GM12878 (cell line): Measurements from ENCODE around the gene PI4KB. TPM values are rescaled to one million over a fixed set of nuclear protein-coding genes. Genes with fewer than 3 reads are reported as not detected.

Source experiments
- ATAC-seq: fragments of 200-7000 bp; cut with Tn5 transposase; 3 replicates; pipeline ENCODE4 v1.9.1; 2020; ENCODE audit warnings: mild to moderate bottlenecking, moderate library complexity
- BruUV-seq: library from RNA; stranded (reverse); fragments of 400-500 nt; replicated peaks from 2 replicates; lab custom pipeline; 2021; lab: Mats Ljungman, UMichigan
- CTCF ChIA-PET: fragments of 300-600 bp; sonication (Branson Sonifier 250); formaldehyde crosslinking; extraction: SDS; loops from one replicate; lab custom pipeline; 2021; ENCODE audit warnings: inconsistent platforms; lab: Yijun Ruan, JAX
- POLR2A ChIA-PET: fragments of 350-600 bp; formaldehyde crosslinking; extraction: SDS; loops from one replicate; lab custom pipeline; 2021; ENCODE audit warnings: inconsistent platforms; lab: Charles Lee
- RAD21 ChIA-PET: fragments of 300-600 bp; sonication (Branson Sonifier 250); formaldehyde crosslinking; loops from one replicate; lab custom pipeline; 2023; ENCODE audit warnings: antibody characterized with exemption; ENCODE audit not compliant: unreplicated experiment; lab: Charles Lee
- SMC1A ChIA-PET: fragments of 300-600 bp; sonication (Branson Sonifier 250); formaldehyde crosslinking; loops from one replicate; lab custom pipeline; 2023; ENCODE audit not compliant: unreplicated experiment, uncharacterized antibody; lab: Charles Lee
- DNase-seq: peaks from one replicate; pipeline ENCODE4 v3.0.0-alpha.2; 2011; ENCODE audit warnings: low read depth, low spot score
- FAIRE-seq: peaks from 3 replicates; lab custom pipeline; 2011; peaks lifted over from hg19 to GRCh38; lab: Jason Lieb, UNC
- H2AFZ ChIP-seq: 2 replicates; pipeline ENCODE4 v1.6.0; 2011; ENCODE audit warnings: low read depth, low read length, control low read depth; ENCODE audit not compliant: control insufficient read depth
- H3K27ac ChIP-seq: 2 replicates; pipeline ENCODE4 v1.5.1; 2011; ENCODE audit warnings: control low read depth; ENCODE audit not compliant: control insufficient read depth, insufficient read depth
- H3K27me3 ChIP-seq, 2 experiments: replicated peaks in 1 of 2; 2 replicates each; pipeline versions ENCODE4 v1.6.0 to v1.6.1; 2011; ENCODE audit warnings: low read length in 1 of 2; ENCODE audit not compliant: control insufficient read depth in 2 of 2, insufficient read depth in 2 of 2
- H3K36me3 ChIP-seq, 2 experiments: 2 replicates each; pipeline ENCODE4 v1.5.1; 2011; ENCODE audit warnings: low read length in 1 of 2; ENCODE audit not compliant: control insufficient read depth in 2 of 2, insufficient read depth in 2 of 2
- H3K4me1 ChIP-seq: 2 replicates; pipeline ENCODE4 v1.6.1; 2011; ENCODE audit warnings: mild to moderate bottlenecking, low read length, moderate library complexity, mixed read lengths; ENCODE audit not compliant: control insufficient read depth, insufficient read depth
- H3K4me2 ChIP-seq: 2 replicates; pipeline ENCODE4 v1.6.0; 2011; ENCODE audit warnings: control low read depth; ENCODE audit not compliant: control insufficient read depth, insufficient read depth
- H3K4me3 ChIP-seq: fragments of 200-600 bp; sonication (generic); 2 replicates; pipeline ENCODE4 v1.5.1; 2016
- H3K79me2 ChIP-seq: 2 replicates; pipeline ENCODE4 v1.6.0; 2011; ENCODE audit warnings: low read length; ENCODE audit not compliant: control insufficient read depth, insufficient read depth
- H3K9ac ChIP-seq: 2 replicates; pipeline ENCODE4 v1.8.0; 2011; ENCODE audit warnings: low read length, control low read depth, mixed read lengths; ENCODE audit not compliant: control insufficient read depth, insufficient read depth
- H3K9me3 ChIP-seq: replicated peaks from 3 replicates; pipeline ENCODE4 v1.5.1; 2011; ENCODE audit warnings: mild to moderate bottlenecking, low read length; ENCODE audit not compliant: control insufficient read depth, insufficient read depth
- H4K20me1 ChIP-seq: 2 replicates; pipeline ENCODE4 v1.6.0; 2011; ENCODE audit not compliant: control insufficient read depth, insufficient read depth
- CBFB ChIP-seq: IDR thresholded peaks from 2 replicates; pipeline ENCODE4 v1.6.1; 2016; ENCODE audit warnings: antibody characterized with exemption, low read depth
- CBX3 ChIP-seq: fragments of 200-600 bp; sonication (generic); IDR thresholded peaks from 2 replicates; pipeline ENCODE4 v1.6.1; 2016; ENCODE audit warnings: low read depth, borderline replicate concordance
- EGR1 ChIP-seq, 2 experiments: IDR thresholded peaks; 1 replicate in 1 of 2; 2 replicates in 1 of 2; pipeline ENCODE4 v1.6.1; 2011 to 2012; ENCODE audit warnings: low read depth in 2 of 2, low read length in 2 of 2, borderline replicate concordance in 1 of 2, mild to moderate bottlenecking in 1 of 2, moderate library complexity in 1 of 2
- IKZF1 ChIP-seq: fragments of 450-650 bp; conservative IDR thresholded peaks from 2 replicates; pipeline ENCODE4 v1.6.1; 2017; ENCODE audit warnings: antibody characterized with exemption, mild to moderate bottlenecking
- IKZF2 ChIP-seq, 2 experiments: fragments of 450-650 bp; IDR thresholded peaks; 2 replicates each; pipeline ENCODE4 v1.6.1; 2017; ENCODE audit warnings: mild to moderate bottlenecking in 2 of 2, moderate library complexity in 2 of 2
- MLLT1 ChIP-seq: fragments of 450-650 bp; IDR thresholded peaks from 2 replicates; pipeline ENCODE4 v1.6.1; 2016; ENCODE audit warnings: mild to moderate bottlenecking
- NR2F1 ChIP-seq: fragments of 450-650 bp; conservative IDR thresholded peaks from 2 replicates; pipeline ENCODE4 v1.6.1; 2017; ENCODE audit warnings: mild to moderate bottlenecking
- SRF ChIP-seq, 2 experiments: IDR thresholded peaks; 2 replicates each; pipeline ENCODE4 v1.6.1; 2011; ENCODE audit warnings: low read depth in 2 of 2, low read length in 2 of 2, mild to moderate bottlenecking in 1 of 2, moderate library complexity in 1 of 2
- YBX1 ChIP-seq: fragments of 450-650 bp; IDR thresholded peaks from 2 replicates; pipeline ENCODE4 v1.6.1; 2016; ENCODE audit warnings: antibody characterized with exemption
- WGBS: methylation state at CpG from one replicate; pipeline ENCODE4 v1.1.6; 2016; ENCODE audit warnings: low lambda C conversion rate; ENCODE audit not compliant: insufficient replicate concordance, insufficient coverage; ENCODE audit errors: missing lambda C conversion rate; 5-methylcytosine and 5-hydroxymethylcytosine counted together
- in situ Hi-C: fragments of 300-500 bp; cut with MboI; formaldehyde crosslinking; loops from 9 replicates; pipeline ENCODE4 v1.14.3; 2018; ENCODE audit warnings: mixed read lengths
- intact Hi-C: fragments of 100-400 bp; cut with micrococcal nuclease; formaldehyde crosslinking; loops from one replicate; pipeline ENCODE4 v1.14.2; 2022; ENCODE audit not compliant: unreplicated experiment
- polyA plus RNA-seq, 11 experiments: library from polyadenylated mRNA; depleted of rRNA in 4 of 11; unstranded in 6 of 11; stranded (reverse) in 5 of 11; fragments of >200 nt; fragmentation: Nextera tagmentation in 4 of 11; fragmentation: Illumina TruSeq in 1 of 11; extraction: Ambion mirVana in 4 of 11; extraction: Trizol in 1 of 11; gene quantifications; 1 replicate in 1 of 11; 2 replicates in 10 of 11; pipeline versions ENCODE4 v1.2.1 to v1.2.3, GENCODE V29; 2011 to 2016; ENCODE audit warnings: inconsistent platforms in 2 of 11, missing spikeins in 2 of 11, low read depth in 1 of 11
- total RNA-seq, 4 experiments: library from RNA; depleted of rRNA in 3 of 4; stranded (reverse); fragments of >200 nt in 3 of 4; fragmentation: Illumina TruSeq in 1 of 4; extraction: Trizol in 1 of 4; gene quantifications; 2 replicates each; pipeline versions ENCODE4 v1.2.1 to v1.2.3, GENCODE V29; 2013 to 2021
- TF ChIP-seq, protein P1 (sequence below): fragments of 450-650 bp; IDR thresholded peaks from 2 replicates; pipeline ENCODE4 v1.6.1; 2014; ENCODE audit warnings: mild to moderate bottlenecking

The PI4KB gene
- total and polyA plus RNA-seq, 10 of the 15 experiments (the other 5 are each of a cell fraction or from before 2014, with no cell fraction given): 3.3 to 88.3 (median 51.7) TPM

GRCh38 chr1:151325646-151326429 lies 1.4 kb downstream of the PI4KB start:
- H3K79me2 ChIP-seq: peaks cover 31% of the 10 kb centered on the region
- H2AFZ ChIP-seq: no peak overlapping the region
- no peaks in the 10 kb centered on the region for H3K9me3 ChIP-seq
- no peaks in the 10 kb centered on the region for H4K20me1 ChIP-seq
- DNase-seq (no peak), ATAC-seq (no peak), FAIRE-seq (no peak)
- peaks cover 9% of the 10 kb centered on the region; the same call in 1 of the 2 replicates for H3K4me1 ChIP-seq
- in situ Hi-C loops: no loop called here
- intact Hi-C loops: loop anchor here (2.0 to 5.0 kb wide), 2 partner anchors 43 to 129 kb away; partner anchors contain the start of genes PIP5K1A and ZNF687
- peak overlapping the region; percentile 89 for H3K9ac ChIP-seq
- H3K4me3 ChIP-seq: peak overlapping the region; percentile 74
- peak; percentile 29; the same call in 1 of the 2 replicates for TF ChIP-seq IKZF1
- no peak for TF ChIP-seq YBX1
- 0 out of 2 replicates have a peak, but pooled peaks have one; percentile 11 for TF ChIP-seq NR2F1
- TF ChIP-seq MLLT1: no peak
- TF ChIP-seq SRF (IDR thresholded peaks at IDR 0.05; ENCODE audit: low read depth in 2 of 2, low read length in 2 of 2): no peak
- TF ChIP-seq, protein P1, sequence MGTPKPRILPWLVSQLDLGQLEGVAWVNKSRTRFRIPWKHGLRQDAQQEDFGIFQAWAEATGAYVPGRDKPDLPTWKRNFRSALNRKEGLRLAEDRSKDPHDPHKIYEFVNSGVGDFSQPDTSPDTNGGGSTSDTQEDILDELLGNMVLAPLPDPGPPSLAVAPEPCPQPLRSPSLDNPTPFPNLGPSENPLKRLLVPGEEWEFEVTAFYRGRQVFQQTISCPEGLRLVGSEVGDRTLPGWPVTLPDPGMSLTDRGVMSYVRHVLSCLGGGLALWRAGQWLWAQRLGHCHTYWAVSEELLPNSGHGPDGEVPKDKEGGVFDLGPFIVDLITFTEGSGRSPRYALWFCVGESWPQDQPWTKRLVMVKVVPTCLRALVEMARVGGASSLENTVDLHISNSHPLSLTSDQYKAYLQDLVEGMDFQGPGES: no peak
- peak; percentile 31 to 55; a peak in 3 of 4 replicates for TF ChIP-seq IKZF2 (IDR thresholded peaks at IDR 0.05)
- no peak for TF ChIP-seq EGR1 (IDR thresholded peaks at IDR 0.05; ENCODE audit: borderline replicate concordance in 1 of 2, low read depth in 2 of 2, low read length in 2 of 2)
- TF ChIP-seq CBX3: no peak
- no peak for TF ChIP-seq CBFB
- RAD21 ChIA-PET: interaction anchor here (1.0 to 3.8 kb wide), 10 partner anchors 12 to 136 kb away, joined by 3 to 37 read pairs (median 5); partner anchors contain the start of genes PSMB4, PSMD4, VPS72 and ZNF687
- peak overlapping the region; percentile 95 for H3K27ac ChIP-seq
- TSS peak; percentile 64 for BruUV-seq
- POLR2A ChIA-PET: interaction anchor here (0.8 to 10.5 kb wide), 8 partner anchors 14 to 319 kb away, joined by 3 to 110 read pairs (median 8); partner anchors contain the start of genes MINDY1, PSMB4, RFX5 and TNFAIP8L2
- peak overlapping the region; percentile 77 for H3K4me2 ChIP-seq
- CTCF ChIA-PET: interaction anchor here (1.0 to 14.4 kb wide), 7 partner anchors 8 to 118 kb away, joined by 3 to 189 read pairs (median 5); partner anchors contain the start of gene PSMB4
- 75% methylated on average over 5 of the region's 5 CpGs for WGBS
- H3K36me3 ChIP-seq: peaks cover 0 to 6% of the 10 kb centered on the region in 2 experiments; a peak in 1 of 4 replicates
- SMC1A ChIA-PET: interaction anchor here (0.6 to 6.8 kb wide), 8 partner anchors 10 to 71 kb away, joined by 3 to 75 read pairs (median 4); partner anchors contain the start of genes PSMD4 and ZNF687
- no peaks in the 10 kb centered on the region for H3K27me3 ChIP-seq
